WI38 (cell line): ENCODE results near the gene FBXO36.

ENCODE experiments used
- H3K4me3 ChIP-seq: 2 replicates; pipeline ENCODE4 v1.5.1; 2011; ENCODE audit warnings: low read depth, mild to moderate bottlenecking, control low read depth, low read length
- TF ChIP-seq, protein P1 (sequence below): IDR thresholded peaks from 2 replicates; pipeline ENCODE4 v1.5.1; 2012; ENCODE audit warnings: low read depth, mild to moderate bottlenecking, control low read depth, low read length

Gene FBXO36

DNA sequence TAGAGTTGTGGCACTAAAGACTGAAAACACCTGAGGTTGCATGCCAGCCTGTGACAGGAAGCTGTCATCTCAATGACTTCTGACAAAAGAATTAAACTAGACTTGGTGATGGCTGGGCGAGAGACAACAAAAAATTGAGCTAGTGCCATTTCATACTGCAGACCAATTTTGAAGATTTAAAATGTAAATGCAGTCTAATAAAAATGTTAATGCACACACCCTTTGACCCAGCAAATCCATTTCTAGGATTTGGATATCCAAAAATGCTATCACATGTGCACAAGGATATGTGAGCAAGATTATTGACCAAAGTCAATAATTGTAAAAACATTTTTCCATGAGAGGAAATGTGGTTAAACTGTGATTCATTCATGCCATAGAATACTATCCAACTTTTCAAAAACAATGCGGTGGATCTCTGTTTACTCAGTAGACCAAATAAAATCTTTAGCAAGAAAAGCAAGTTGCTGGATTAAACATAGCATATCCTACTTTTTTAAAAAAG is 5.6 kb downstream of the FBXO36 start:
- H3K4me3 ChIP-seq, result no peak overlapping the region
- TF ChIP-seq, protein P1, sequence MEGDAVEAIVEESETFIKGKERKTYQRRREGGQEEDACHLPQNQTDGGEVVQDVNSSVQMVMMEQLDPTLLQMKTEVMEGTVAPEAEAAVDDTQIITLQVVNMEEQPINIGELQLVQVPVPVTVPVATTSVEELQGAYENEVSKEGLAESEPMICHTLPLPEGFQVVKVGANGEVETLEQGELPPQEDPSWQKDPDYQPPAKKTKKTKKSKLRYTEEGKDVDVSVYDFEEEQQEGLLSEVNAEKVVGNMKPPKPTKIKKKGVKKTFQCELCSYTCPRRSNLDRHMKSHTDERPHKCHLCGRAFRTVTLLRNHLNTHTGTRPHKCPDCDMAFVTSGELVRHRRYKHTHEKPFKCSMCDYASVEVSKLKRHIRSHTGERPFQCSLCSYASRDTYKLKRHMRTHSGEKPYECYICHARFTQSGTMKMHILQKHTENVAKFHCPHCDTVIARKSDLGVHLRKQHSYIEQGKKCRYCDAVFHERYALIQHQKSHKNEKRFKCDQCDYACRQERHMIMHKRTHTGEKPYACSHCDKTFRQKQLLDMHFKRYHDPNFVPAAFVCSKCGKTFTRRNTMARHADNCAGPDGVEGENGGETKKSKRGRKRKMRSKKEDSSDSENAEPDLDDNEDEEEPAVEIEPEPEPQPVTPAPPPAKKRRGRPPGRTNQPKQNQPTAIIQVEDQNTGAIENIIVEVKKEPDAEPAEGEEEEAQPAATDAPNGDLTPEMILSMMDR, result no peak

DNA sequence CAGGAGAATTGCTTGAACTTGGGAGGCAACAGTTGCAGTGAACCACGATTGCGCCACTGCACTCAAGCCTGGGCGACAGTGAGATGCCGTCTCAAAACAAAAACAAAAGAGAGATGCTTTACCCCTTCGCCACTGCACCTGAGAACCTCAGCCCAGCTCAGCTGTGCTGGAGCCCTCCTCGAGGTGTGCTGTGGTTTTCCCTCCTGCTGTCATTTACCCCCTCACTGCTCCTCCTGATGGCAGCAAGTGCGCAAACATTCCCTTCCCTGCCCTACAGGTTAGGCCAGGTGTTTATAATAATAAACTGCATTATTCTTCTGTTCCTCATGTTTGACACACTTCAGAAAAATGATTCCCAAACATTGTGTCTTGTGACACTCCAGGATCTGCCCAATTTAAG is 8.4 kb downstream of the FBXO36 start:
- TF ChIP-seq, protein P1, result no peak
- no peak overlapping the region for H3K4me3 ChIP-seq

DNA sequence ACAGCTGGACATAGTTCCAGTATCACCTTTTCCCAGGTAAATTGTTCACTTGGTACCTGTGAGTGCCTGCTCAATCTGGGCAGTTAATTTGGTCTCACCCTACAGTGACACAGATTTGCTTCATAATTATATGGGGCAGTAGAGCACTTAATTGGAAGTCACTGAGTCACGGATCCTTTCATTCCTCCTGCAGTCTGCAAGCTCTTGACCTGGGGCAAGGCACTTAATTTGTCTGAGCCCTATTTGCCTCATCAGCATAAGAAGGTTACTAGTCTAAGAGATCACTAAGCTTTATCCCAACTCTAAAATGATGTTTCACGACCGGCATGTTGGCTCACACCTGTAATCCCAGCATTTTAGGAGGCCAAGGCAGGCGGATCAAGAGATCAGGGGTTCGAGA is 8.9 kb downstream of the FBXO36 start:
- no peak overlapping the region for H3K4me3 ChIP-seq
- TF ChIP-seq, protein P1, result no peak

DNA sequence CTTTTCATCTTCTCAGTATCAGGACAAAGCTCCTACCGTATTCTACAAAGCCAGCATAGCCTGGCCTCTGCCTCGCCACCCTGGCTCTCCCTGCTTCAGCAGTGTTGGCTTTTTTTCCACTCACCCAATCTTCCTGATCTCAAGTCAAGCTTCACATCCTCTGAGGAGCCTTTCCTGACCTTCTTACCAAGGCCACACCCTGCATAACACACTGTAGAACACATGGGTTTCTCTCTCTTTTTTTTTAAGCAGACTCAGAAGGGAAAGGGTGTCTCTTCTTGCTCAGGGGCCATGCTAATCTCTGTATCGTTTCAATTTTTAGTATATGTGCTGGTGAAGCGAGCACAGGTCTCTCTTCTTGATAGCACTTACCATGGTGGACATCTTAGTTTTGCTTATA is 15.2 kb downstream of the FBXO36 start:
- no peak overlapping the region for H3K4me3 ChIP-seq
- TF ChIP-seq, protein P1, result no peak

DNA sequence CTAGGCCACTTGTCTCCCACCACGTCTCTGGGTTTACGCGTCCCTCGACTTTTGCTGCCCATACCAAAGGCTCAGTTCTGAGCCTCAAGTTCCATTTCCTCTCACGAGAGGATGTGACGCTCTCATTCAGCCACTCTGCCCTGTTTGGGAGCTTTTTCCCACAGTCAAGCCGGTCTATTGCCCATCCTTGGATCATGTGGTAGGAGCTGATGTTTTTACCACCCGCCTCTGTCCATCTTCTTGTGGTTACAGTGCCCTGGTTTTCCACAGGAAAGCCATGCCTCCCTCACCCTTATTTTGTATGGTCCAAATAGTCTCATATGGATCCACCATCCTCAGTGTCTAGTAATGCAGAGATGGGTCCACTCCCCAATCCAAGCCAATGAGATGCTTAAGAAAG is 20.4 kb downstream of the FBXO36 start:
- TF ChIP-seq, protein P1, result no peak
- H3K4me3 ChIP-seq, result no peak overlapping the region

DNA sequence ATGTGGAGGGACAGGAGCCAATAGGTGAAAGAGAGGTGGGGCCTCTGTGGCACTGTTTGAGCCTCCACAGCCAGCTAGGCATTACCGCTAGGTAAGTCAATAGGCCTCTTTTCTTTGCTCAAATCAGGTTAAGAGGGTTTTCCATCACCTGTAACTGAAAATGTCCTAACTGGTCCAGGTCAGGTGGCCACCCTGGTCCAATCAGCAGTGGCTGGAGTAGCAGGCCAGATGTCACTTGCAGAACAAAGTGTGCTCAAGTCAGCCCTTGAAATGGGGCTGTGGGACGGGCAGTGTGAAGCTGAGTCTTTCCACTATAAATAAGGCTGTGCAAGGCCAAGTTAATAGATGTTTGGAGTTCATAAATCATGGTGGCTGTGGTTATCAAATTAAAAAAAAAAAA is 20.9 kb downstream of the FBXO36 start:
- TF ChIP-seq, protein P1, result no peak
- H3K4me3 ChIP-seq, result no peak overlapping the region

DNA sequence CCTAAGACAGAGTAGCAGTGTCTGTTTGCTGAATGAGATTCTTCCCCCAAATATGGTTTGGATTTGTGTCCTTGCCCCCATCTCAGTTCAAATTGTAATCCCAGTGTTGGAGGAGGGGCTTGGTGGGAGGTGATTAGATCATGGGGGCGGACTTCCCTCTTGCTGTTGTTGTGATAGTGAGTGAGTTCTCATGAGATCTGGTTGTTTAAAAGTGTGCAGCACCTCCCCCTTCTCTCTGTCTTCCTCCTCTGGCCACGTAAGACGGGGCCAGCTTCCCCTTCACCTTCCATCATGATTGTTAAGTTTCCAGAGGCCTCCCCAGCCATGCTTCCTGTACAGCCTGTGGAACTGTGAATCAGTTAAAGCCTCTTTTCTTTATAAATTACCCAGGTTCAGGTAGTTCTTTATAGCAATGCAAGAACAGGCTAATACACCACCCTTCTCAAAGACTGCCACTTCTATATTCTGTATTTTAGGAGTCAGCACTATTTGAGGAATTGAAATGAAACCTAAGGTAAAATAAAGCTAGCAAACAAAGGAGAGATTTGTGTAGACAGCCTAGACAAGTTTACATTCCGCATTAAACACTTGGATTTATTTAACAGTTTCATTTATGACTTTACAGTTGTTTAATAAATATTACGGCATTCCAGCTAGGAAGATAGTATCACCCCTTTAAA is 21.6 kb downstream of the FBXO36 start:
- TF ChIP-seq, protein P1, result no peak
- no peak overlapping the region for H3K4me3 ChIP-seq
